Stimulated activated CD4-positive, alpha-beta T cell treated with anti-CD3 and anti-CD28 coated beads, Interleukin-15, amount 100 ng/mL, for 1 hour (primary cell): ENCODE data around the gene CECR2.
"Not testable (repeated sequence)": the region's sequence is repeated elsewhere in the genome, so short reads cannot be mapped to it uniquely, and the experiment has no call there.

Source experiments
- DNase-seq, 2 donors: peaks; one replicate each; pipeline ENCODE4 v3.0.0-alpha.2; 2020; ENCODE audit warnings: low read depth in 1 of 2, low spot score in 1 of 2

The CECR2 gene

DNA sequence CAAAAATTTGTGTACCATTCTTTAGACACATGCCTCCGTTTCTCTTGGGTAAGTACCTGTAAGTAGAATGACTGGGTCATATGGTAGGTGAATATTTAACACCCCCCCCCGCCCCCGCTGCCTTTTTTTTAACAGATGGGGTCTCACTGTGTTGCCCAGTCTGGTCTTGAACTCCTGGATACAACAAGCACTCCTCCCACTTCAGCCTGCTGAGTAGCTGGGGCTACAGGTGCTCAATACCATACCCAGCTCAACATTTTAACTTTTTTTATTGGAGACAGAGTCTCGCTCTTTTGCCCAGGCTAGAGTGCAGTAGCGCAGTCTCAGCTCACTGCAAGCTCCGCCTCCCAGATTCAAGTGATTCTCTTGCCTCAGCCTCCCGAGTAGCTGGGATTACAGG, 32.5 kb downstream of the CECR2 start:
- DNase-seq: no peak

DNA sequence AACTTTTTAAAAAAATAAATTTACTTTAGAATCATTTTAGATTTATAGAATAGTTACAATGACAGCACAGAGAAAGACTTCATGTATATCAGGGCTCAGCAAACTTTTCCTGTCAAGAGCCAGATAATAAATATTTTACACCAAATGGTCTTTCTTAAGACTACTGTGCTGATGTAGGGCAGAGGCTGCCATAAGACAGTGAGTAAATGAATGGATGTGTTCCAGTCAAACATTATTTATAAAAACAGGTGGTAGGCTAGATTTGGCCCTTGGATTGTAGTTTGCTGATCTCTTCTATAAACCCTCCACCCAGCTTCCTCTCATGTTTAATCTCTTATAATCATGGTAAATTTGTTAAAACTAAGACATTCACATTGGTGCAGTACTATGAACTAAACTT, 33.0 kb downstream of the CECR2 start:
- DNase-seq: no peak

DNA sequence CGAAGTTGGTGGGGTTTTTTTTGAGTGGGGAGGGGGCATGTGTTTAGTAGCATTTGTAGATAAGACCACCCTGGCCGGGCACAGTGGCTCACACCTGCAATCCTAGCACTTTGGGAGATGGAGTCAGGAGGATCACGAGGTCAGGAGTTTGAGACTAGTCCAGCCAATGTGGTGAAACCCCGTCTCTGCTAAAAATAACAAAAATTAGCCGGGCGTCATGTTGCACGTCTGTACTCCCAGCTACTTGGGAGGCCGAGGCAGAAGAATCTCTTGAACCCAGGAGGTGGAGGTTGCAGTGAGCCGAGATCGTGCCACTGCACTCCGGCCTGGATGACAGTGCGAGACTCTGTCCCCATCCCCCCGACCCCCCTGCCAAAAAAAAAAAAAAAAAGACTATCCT, 34.6 kb downstream of the CECR2 start:
- no peak for DNase-seq

DNA sequence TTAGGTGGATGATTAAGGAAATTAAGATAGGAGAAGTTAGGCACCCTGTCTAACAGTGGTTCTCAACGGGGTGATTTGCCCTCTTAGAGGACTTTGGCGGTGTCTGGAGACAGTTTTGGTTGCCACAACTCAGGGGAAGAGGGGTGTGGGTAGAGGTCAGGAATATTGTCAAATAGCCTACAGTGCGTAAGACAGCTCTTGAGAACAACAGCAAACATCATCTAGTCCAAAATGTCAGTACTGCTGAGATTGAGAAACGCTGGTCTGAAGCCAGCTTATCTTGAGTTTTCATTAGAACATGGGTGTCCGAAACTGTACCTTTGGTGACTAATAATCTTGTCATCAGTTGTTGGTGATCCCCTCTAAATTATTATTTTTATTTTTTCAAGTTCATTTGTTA, 38.4 kb downstream of the CECR2 start:
- DNase-seq: no peak

DNA sequence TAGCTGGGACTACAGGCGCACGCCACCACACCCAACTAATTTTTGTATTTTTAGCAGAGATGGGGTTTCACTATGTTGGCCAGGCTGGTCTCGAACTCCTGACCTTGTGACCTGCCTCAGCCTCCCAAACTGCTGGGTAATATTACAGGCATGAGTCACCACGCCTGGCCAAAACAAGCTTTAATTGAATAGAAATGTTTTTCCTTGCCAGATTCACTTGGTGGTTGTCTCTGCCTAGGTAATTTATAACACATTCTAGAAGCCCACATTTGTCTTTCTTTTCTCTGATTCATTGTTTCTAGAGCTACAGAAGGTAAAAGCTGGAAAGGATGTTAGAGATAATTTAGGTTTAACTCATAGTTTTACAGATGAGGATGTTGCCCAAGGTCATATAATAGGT, 41.3 kb downstream of the CECR2 start:
- no peak for DNase-seq

DNA sequence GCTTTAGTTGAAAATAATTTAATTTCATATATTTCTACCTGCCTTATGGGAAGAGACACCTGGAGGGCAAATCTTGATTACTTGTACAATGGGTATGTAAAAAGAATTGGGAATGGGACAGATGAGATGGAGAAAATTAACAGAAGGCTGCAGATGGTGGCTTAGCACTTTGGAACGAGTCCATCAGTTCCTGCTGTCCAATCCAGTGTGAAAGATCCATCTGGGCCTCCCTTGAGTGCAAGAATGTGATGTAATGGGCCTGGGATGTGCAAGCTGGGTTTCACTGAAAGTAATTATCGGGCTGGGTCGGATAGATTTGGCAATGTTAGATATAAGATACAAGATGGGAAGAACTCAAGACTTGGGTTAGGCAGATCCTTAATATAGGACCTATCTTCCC, 42.0 kb downstream of the CECR2 start:
- DNase-seq: no peak

DNA sequence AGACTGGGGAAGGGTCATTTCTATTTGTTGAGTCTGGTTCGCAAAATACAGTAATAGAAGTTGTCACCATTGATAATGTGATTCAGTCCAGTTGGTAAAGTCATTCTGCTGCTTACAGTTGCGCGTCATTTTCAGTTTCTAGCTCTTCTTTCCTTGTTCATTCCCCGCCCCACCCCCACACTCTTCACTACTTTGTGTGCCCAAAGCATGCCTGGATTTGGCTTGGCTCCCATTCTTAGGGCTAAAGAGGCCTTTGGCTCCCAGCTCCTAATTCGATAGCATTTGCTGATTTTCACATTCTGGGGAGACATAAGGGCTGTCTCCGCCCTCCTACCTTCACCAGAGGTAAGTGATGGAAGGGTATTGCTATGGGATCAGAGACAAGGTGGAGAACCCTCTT, 43.0 kb downstream of the CECR2 start:
- DNase-seq: no peak

DNA sequence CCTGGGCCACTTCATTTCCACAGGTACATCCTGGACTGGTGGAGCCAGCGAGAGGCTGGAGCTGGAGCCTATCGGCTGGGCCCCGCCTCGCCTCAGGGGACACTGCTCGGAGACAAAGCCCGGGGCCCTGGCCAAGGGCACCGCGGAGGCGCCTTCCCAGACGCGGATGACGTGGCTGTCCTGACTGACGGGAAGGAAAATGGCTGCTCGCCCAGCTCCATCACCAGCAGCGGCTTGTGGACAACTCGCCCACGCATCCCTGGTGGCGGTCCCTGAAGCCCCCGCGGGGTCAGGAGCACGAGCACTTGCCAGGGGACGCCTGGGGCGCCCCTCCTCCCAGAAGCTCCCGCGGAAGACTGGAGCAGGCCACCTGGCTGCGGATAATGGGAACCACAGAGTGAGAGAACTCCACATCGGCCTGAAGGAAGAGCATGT, 49.6 kb downstream of the CECR2 start:
- DNase-seq: no peak

DNA sequence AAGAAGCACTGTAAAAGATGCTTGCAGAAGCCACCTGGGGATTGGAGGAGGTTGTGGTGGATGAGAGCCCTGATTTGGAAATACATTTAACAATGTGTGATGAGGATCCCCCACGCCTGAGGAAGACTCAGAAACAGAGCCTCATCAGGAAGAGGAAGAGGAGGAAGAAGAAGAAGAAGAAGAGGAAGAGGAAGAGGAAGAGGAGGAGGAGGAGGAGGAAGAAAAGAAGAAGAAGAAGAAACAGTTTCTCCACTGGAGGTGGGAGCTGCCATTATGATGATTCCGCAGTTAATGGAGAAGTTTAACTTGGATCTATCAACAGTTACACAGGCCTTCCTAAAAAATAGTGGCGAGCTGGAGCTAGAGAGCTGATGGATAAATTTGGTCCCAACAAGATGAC, 50.1 kb downstream of the CECR2 start:
- DNase-seq: no peak

DNA sequence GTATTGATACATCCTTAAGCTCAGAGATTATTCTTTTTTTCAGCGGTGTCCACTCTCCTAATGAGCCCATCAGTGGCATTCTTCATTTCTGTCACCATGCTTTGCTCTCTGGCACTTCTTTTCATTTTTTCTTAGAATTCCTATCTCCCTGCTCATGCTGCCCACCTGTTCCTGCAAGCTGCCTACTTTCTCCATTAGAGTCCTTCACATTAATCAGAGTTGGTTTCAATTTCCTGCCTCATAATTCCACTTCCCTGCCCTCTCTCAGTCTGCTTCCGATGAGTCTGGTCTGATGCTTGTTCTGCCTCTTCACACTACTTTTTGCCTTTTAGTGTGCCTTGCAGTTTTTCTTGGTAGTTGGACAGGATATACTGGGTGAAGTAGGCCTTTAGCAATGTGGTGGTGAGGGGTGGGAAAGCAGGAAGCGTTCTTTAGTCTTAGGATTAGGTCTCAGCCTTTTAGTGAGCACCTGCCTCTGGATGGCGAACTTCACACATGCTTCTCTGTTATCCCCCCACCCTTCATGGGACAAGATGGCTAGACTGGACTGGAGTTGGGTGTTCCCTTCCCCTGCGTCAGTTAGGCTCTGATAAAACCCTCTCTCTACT, 53.6 kb downstream of the CECR2 start:
- no peak for DNase-seq

DNA sequence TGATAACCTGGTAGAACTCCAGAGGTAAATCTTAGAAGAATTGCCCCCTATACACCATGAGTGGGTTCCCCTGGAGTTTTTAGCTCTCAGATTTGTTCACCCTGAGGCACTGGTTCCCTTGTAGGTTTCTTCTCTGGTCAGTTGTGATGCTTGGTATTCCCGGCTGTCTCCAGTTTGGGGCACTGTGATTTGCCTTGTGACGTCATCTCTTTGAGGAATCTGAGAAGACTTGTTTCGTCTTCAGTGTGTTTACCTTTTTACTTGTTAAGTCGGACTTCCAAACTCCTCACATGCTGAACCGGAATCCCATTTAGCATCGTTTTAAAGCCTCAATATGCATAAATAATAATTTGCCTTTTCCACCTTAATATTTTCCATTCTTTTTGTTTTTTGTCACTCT, 54.4 kb downstream of the CECR2 start:
- no peak for DNase-seq

DNA sequence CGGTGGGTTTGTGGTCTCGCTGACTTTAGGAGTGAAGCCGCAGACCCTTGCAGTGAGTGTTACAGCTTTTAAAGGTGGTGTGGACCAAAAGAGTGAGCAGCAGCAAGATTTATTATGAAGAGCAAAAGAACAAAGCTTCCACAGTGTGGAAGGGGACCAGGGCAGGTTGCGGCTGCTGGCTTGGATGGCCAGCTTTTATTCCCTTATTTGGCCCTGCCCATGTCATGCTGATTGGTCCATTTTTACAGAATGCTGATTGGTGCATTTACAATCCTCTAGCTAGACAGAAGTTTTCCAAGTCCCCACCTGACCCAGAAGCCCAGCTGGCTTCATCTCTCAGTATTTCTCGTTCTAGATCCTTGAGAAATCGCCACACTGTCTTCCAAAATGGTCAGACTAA, 58.3 kb downstream of the CECR2 start:
- not testable (repeated sequence) for DNase-seq

DNA sequence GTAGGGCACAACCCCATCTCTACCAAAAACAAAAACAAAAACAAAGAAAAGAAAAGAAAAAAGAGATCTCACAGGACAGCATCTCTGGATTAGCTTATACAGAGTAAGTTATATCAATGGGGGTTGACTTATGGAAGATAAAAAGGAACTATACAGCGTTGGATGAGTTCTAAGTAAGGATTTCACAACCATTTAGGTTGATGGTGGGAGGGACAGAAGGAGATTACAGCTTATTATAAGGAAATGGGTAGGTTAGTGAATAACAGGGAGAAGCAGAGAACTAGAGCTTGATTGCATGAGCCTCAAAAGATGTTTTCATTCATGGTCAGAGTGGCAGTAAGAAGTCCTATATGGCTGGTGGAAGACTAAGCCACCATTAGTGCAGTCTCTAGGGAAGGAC, 60.3 kb downstream of the CECR2 start:
- DNase-seq: no peak

DNA sequence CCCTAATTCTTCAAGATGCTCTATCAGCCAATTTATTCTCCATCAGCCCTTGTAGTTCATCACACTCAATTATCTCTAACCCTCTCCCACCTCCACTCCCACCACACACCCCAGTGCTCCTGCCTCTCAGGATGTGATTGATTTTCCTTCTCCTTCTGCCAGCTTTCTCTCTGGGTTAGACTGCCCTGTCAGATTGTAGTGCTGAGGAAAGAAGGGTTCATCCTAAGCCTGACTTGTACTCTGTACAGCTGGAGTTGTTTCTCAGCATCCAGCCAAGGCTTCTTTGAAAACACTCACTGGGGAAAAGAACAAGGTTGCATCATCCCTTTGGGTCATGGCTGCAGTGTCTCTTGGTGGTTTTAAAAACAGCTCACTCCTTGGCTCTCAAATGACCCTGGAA, 61.2 kb downstream of the CECR2 start:
- DNase-seq: no peak

DNA sequence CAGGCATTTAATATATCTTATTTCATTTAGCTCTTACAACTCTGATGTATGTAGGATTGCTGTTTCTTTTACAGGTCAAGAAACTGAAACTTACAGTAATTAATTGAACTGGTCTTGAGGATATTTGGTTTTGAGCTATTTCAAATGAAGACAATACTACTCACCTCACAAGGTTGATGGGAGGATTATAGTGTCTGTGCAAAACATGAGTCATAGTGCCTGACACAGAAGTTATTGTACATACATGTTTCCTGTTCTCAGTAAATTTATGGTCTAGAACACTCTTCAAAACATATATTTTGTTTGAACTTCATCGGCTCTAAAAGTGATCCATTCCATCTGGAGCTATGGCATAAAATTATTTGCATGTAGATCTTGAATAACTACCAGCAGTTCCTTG, 61.9 kb downstream of the CECR2 start:
- DNase-seq: no peak

DNA sequence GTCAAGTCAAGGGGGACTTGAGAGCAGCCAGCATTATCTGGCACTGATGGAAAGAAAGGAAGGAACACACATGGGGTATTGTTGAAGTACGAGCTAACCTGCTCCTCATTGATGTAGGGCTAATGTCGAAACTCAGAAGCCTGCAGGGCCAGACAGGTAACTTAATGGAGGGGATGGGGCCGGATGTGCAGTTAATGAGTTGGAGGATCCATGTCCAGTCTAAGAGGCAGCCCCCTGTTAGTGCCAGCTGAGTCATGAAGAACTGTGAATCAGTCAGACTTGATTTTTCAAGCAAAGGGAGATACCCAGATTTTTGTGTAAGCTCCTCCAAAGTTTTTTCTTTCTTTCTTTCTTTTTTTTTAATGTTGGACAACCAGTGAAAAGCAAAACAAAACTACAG, 65.6 kb downstream of the CECR2 start:
- no peak for DNase-seq

DNA sequence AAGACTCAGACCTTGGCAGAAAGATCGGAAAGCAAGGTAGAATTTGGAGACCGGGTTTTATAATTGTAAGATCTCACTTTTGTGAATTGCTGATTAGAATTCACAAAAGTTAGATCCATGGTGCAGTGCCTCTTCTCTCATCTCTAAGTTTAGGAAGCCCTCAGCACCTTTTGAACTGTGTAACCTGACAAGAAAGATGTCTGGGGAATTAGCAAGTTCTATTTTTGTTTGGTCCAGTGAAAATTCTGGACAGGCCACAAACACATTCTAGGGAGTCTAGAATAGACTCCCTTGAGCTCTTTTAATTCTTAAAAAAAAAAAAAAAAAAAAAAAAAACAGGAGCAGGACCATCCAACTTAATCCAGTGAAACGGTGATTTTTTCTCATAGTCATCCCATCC, 66.1 kb downstream of the CECR2 start:
- no peak for DNase-seq

DNA sequence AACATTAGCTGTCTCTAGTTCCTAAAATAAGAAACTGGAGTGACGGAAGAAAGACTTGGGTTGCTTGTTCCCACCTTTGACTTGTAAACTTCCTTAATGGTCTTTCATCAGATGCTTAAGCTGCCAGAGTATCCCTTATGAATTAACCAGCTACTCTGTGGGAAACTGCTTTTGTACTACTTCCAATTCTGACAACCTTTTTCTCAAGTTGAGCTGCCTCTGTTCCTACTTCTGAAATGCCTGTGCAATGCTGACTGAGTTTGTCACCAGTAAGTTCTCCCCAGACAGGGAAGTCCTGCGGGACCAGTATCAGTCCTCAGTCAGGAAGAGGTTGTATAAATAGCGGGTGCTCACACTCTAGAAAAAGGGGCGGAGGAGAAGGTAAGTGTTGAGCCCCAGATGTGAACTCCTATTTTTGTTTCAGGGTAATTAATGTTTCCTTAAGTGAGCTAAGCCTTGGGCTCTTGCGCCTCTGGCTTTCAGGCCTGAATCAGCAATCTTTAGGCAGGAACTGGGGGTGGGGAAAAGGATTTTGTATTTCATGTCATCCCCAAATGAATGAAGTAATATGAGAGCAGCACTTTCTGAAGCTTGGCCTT, 67.2 kb downstream of the CECR2 start:
- DNase-seq: no peak

DNA sequence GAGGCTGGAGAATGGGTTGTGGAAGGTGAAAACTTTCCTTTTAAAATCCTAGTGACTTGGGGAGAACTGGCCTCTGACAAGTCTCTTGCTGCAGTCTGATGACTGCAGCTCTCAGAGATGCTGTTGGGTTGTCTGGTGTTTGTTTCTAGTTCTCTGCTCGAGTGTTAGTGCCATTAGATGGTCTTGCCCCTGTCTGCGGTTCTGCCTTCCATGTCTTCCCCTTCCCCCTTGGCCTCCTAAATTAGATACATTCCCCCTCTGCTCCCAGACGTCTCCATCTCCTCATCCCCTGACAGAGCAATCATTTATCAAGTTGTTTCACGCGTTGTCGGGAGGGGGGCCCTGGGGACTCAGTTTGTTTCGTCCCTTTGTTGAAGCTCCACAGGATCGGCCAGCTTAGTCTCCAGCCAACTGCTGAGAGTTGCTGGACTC, 67.7 kb downstream of the CECR2 start:
- DNase-seq: no peak

DNA sequence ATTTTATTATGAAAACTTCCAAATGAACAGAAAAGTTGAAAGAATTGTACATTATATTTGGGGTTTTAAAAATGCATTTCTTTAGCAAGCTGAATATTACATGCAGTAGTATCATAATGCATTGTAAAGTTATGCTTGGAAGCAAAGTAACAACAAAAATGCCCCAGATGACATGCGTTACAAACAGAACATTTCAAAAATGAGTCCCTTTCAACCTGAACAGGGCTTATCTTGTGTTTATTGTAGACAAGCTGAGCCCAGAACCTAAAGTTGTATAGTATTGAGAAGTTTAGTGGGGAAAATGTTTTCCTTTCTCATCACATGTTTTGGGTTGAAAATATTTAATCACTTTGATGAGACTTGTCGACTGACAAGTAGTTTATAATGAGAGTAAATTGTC, 68.8 kb downstream of the CECR2 start:
- DNase-seq: no peak

DNA sequence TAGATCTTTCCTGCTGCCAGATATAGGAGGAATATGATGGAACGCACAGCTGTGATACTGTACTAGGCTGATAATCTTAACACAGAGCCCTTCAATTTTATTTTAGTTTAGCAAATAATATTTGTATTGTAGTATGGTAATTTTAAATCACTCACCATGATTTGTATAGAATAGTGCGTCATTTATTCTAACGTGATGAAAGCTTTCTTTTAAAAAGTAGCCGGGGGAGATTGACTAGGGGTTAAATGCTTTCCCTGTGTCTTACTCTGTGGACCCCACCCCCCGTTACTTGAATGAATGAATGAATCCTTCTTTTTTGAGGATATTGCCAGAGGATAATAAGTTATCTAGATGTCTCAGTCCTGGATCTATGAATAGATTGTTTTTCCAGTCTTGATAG, 72.1 kb downstream of the CECR2 start:
- DNase-seq: no peak

DNA sequence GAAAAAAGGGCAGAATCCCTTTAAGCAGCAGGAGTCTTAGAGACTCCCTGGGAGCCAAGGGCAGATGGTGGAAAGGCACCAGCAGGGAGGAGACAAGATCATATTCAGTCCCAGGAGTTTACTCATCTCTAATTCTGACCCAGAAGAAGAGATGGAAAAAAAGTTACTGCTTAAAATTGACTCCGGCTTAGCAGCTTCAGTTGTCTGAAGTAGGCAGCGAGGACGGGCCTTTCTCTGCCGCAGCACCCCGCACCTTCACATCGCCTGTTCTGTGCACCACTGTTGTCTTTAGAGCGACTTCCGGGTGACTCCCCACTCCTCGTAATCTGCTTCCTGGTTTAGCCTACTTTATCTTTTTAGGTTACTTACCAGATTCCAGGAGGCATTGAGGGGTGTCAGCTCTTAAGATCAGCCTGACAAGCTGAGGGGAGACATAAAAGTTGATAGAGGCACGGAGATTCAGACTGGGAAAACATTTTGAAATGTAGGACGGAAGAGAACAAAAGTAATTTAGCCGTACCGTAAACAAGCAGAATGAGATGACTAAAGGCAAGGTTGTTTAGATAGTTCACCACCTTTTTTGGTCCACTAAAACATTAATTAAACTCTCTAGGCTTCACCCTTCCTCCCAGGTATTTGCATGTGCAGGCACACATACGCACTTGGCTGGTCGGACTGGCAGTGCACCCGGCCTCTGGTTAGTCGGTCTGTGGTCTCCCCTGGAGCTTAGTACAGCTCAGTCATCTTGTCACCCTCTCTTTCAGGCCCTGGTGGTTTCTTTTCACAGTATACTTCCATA, 74.3 kb downstream of the CECR2 start:
- no peak for DNase-seq

DNA sequence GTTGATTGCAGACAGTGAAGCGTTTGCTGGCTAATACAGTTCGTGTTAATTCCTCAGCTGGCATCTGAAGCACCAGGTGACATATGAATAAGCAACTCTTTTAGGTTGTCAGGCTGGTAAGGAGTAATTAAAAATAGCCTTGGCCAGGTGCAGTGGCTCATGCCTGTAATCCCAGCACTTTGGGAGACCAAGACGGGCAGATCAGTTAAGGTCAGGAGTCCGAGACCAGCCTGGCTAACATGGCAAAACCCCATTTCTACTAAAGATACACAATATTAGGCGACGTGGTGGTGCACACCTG, 74.9 kb downstream of the CECR2 start:
- DNase-seq: no peak
